Activated CD8-positive, alpha-beta T cell treated with anti-CD3 and anti-CD28 coated beads, Interleukin-2, amount 10 ng/mL, durations not matched to agents 7 days and 5 days (primary cell): ENCODE measurements around the gene NUB1. TPM values are rescaled to one million over a fixed set of nuclear protein-coding genes. Genes with fewer than 3 reads are reported as not detected.
A peak's percentile ranks its signal among the peaks of the same experiment; 100 is the strongest.

Experiments
- ATAC-seq: fragments of 150-1000 bp; cut with Tn5 transposase; one replicate; pipeline ENCODE4 v1.10.0; 2021; ENCODE audit warnings: moderate library complexity
- CTCF ChIA-PET: fragments of 350-600 bp; sonication (Branson Sonifier 250); formaldehyde crosslinking; loops from one replicate; lab custom pipeline; 2021; ENCODE audit warnings: antibody characterized with exemption; lab: Charles Lee
- POLR2A ChIA-PET: fragments of 350-600 bp; sonication (Branson Sonifier 250); formaldehyde crosslinking; loops from one replicate; lab custom pipeline; 2021; ENCODE audit warnings: antibody characterized with exemption; lab: Charles Lee
- DNase-seq: peaks from one replicate; pipeline ENCODE4 v3.0.0-alpha.2; 2020
- H3K27ac Mint-ChIP-seq: one replicate; pipeline ENCODE4 v1.8.0; 2021; ENCODE audit warnings: mild to moderate bottlenecking, mixed read lengths
- H3K27me3 Mint-ChIP-seq: one replicate; pipeline ENCODE4 v1.8.0; 2021; ENCODE audit warnings: low read depth, mixed read lengths
- H3K36me3 Mint-ChIP-seq: one replicate; pipeline ENCODE4 v1.8.0; 2021; ENCODE audit warnings: low read depth, mixed read lengths
- H3K4me1 Mint-ChIP-seq: one replicate; pipeline ENCODE4 v1.8.0; 2021; ENCODE audit warnings: low read depth, mixed read lengths
- H3K4me3 Mint-ChIP-seq: one replicate; pipeline ENCODE4 v1.8.0; 2021; ENCODE audit warnings: mild to moderate bottlenecking, mixed read lengths
- H3K9me3 Mint-ChIP-seq: one replicate; pipeline ENCODE4 v1.8.0; 2022; ENCODE audit warnings: mixed read lengths; ENCODE audit not compliant: insufficient read depth
- total RNA-seq, 2 experiments: library from RNA; stranded (reverse); gene quantifications; one replicate each; pipeline ENCODE4 v1.2.3, GENCODE V29; 2021

The NUB1 gene
- total RNA-seq, 2 experiments from 2014 or later, result 59.0 to 59.2 TPM

DNA sequence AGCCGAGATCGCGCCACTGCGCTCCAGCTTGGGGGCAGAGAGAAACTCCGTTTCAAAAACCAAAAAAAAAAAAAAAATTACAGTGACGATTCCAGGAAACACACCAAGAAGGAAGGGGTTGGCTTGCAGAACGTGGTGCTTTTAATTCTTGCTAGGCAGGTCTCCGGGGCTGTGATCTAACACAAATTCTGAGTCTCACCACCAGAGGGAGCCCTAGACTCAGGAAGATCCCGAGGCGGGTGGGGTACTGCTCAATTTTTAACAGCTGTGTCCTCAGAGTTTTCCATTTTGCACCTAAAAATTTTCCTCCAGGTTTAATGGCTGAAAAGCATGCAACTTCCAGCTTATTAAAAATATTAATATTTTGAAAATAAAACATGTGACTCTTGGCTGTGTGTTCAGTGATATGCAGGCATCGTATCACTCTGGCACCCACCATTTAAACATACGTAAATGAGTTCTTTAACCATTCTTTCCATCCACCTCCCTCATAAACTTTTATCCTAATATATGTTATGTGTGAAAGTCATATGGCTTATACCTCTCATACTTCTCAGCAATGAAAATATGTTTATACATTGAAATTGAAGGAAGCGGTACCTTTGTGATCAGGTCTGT is 26.5 kb upstream of the NUB1 start:
- Mint-ChIP-seq H3K27me3 (no peaks in the 10 kb centered on the region), H3K27ac (peak overlapping the region; percentile 79), H3K9me3 (peaks cover 11% of the 10 kb centered on the region), H3K36me3 (peaks cover 9% of the 10 kb centered on the region), H3K4me3 (peak overlapping the region; percentile 40), H3K4me1 (peaks cover 16% of the 10 kb centered on the region)
- ATAC-seq (peak; percentile 94), DNase-seq (peak; percentile 91)
- POLR2A ChIA-PET, result interaction anchor here (1.1 to 3.2 kb wide), 2 partner anchors 25 to 36 kb away, joined by 3 to 32 read pairs; no protein-coding TSS in a partner anchor
- CTCF ChIA-PET, result interaction anchor here (0.6 to 9.5 kb wide), 26 partner anchors 10 to 561 kb away, joined by 3 to 209 read pairs (median 4); partner anchors contain the start of genes CHPF2, CRYGN and NUB1

DNA sequence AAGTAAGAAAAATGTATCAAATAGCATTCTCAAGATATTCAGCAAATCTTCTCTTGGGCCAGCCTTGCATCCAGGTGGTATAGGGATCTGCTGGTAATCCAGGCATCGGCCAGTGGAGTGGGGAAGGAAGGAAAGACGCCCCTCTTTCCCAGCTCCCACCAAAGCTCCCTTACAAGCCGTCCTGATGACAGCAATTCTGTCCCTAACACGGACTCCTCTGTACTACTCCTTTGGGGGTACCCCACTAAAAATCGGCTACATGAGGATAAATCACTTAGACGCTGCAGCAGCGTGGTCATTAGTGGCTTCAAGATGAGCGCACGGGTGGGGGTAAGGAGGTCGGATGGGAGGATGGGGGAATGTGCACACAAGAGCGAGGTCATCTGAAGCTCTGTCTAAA is 24.7 kb upstream of the NUB1 start:
- no peak for DNase-seq
- Mint-ChIP-seq H3K4me1 (peaks cover 16% of the 10 kb centered on the region), H3K4me3 (no peak overlapping the region), H3K9me3 (peaks cover 8% of the 10 kb centered on the region), H3K36me3 (peaks cover 9% of the 10 kb centered on the region), H3K27me3 (no peaks in the 10 kb centered on the region), H3K27ac (no peak overlapping the region)
- POLR2A ChIA-PET, result no interaction called here
- ATAC-seq, result no peak
- CTCF ChIA-PET, result interaction anchor here (1.2 to 9.5 kb wide), 7 partner anchors 11 to 132 kb away, joined by 4 to 209 read pairs (median 20); partner anchors contain the start of gene NUB1

DNA sequence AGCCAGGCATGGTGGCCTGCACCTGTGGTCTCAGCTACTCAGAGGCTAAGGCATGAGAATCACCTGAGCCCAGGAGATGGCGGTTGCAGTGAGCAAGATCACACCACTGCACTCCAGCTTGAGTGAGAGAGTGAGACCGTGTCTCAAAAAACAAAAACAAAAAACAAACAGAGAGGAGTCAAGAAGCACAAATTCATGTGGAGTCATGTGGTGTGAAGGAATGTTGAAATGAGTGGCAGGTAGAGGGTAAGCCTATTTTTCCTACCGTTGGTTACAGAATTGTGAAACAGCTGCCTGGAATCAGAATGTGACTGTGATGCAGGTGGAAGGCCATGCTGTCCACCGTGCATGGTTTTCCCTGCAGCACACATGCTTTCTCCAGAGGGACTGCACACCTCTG is 23.7 kb upstream of the NUB1 start:
- Mint-ChIP-seq H3K27ac (no peak overlapping the region), H3K36me3 (peaks cover 9% of the 10 kb centered on the region), H3K4me1 (peaks cover 16% of the 10 kb centered on the region), H3K9me3 (peaks cover 10% of the 10 kb centered on the region), H3K27me3 (no peaks in the 10 kb centered on the region), H3K4me3 (no peak overlapping the region)
- ChIA-PET POLR2A (no interaction called here), CTCF (interaction anchor here (1.4 to 9.5 kb wide), 5 partner anchors 10 to 131 kb away, joined by 5 to 209 read pairs (median 73); partner anchors contain the start of gene NUB1)
- ATAC-seq (no peak), DNase-seq (no peak)

DNA sequence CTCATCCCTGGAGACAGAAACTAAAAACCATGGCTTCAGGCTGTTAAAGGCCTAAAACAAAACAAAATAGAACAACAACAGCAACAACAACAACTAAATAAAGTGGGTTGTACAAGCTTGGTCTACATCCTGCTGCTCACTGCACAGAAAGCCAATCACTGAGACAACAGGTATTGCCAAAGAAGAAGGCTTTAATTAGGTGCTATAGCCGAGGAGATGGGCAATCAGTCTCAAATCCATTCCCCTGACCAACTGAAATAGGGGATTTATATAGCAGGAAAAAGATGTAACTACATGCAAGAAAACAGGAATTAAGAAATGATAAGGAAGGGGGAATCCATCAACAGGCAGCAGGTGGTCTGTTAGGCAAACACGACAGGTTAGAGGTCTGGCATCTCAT is 22.4 kb upstream of the NUB1 start:
- H3K4me3 Mint-ChIP-seq, result no peak overlapping the region
- peaks cover 14% of the 10 kb centered on the region for H3K9me3 Mint-ChIP-seq
- H3K27ac Mint-ChIP-seq, result no peak overlapping the region
- no peaks in the 10 kb centered on the region for H3K27me3 Mint-ChIP-seq
- peaks cover 15% of the 10 kb centered on the region for H3K4me1 Mint-ChIP-seq
- DNase-seq, result no peak
- ChIA-PET POLR2A (no interaction called here), CTCF (interaction anchor here (1.2 to 9.5 kb wide), 5 partner anchors 8 to 129 kb away, joined by 3 to 209 read pairs (median 3); partner anchors contain the start of gene NUB1)
- H3K36me3 Mint-ChIP-seq, result peaks cover 9% of the 10 kb centered on the region
- ATAC-seq, result no peak

DNA sequence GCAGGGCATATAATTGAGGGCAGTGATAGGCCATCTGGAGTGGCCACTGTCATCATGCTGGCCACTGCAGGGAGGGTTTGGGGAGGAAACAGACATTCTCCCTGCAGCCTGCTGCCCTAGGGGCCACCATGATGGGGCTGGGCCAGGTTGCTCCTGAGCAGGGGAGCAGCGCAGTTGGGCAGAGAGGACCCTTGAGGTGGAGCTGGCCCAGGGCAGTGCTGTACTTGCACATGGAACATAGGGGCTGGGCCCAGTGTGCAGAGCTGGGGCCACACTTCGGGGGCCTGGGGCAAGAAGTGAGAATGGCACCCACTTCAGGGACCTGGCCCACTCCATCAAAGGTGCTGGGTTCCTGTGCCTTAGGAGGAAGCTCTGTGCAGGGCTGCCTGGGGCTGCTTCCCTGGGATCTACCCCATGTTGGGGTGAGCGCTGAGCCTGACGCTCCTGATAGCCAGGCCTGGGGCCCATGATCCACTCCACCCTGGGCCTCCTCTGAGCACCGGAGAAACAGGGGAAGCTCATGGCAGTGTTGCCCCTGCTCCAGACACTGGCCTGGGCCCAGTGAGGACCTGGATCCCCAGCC is 21.3 kb upstream of the NUB1 start:
- CTCF ChIA-PET, result interaction anchor here (1.2 to 9.5 kb wide), 5 partner anchors 9 to 128 kb away, joined by 3 to 209 read pairs (median 3); partner anchors contain the start of gene NUB1
- Mint-ChIP-seq H3K9me3 (peaks cover 14% of the 10 kb centered on the region), H3K4me1 (peaks cover 6% of the 10 kb centered on the region), H3K4me3 (no peak overlapping the region), H3K27me3 (peaks cover 4% of the 10 kb centered on the region), H3K27ac (no peak overlapping the region), H3K36me3 (peaks cover 9% of the 10 kb centered on the region)
- ATAC-seq, result no peak
- POLR2A ChIA-PET, result interaction anchor here (0.9 kb wide), 2 partner anchors 14 to 31 kb away, joined by 3 read pairs; no protein-coding TSS in a partner anchor
- no peak for DNase-seq

DNA sequence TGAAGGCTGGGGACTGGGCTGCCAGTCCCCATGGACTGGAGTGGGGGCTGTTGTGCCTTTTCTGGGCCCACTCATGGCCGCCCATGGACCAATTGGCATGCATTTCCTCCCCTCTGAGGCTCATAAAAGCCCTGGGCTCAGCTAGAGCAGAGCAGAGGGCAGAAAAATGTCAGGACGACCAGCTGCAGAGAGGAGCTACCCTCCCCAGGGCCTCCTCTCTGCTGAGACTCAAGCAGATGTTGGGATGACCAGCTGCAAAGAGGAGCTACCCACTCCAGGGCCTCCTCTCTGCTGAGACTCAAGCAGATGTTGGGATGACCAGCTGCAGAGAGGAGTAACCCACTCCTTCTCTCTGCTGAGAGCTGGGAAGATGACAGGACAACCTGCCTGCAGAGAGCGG is 20.3 kb upstream of the NUB1 start:
- H3K27ac Mint-ChIP-seq, result no peak overlapping the region
- H3K36me3 Mint-ChIP-seq, result peaks cover 9% of the 10 kb centered on the region
- H3K4me1 Mint-ChIP-seq, result peaks cover 6% of the 10 kb centered on the region
- ChIA-PET POLR2A (no interaction called here), CTCF (interaction anchor here (1.2 to 9.5 kb wide), 2 partner anchors 31 to 127 kb away, joined by 3 to 209 read pairs; no protein-coding TSS in a partner anchor)
- no peak overlapping the region for H3K4me3 Mint-ChIP-seq
- DNase-seq, result no peak
- H3K9me3 Mint-ChIP-seq, result peaks cover 14% of the 10 kb centered on the region
- no peak for ATAC-seq
- H3K27me3 Mint-ChIP-seq, result peaks cover 9% of the 10 kb centered on the region

DNA sequence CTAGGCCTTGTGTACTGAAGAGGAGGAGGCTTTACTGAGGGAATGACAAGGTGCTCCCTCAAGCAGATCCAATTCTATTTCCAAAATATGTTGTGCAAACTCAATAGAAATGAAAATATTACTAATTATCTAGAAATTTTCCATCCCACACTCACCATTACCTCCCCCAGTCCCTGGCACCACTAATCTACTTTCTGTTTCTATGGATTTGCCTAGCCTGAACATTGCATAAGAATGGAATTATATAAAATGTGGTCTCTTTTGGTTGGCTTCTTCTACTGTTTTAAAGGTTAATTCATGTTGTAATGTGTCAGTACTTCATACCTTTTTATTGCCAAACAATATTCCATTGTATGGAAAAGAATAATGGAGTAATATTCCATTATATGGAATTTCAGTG is 18.7 kb upstream of the NUB1 start:
- no peak overlapping the region for H3K4me3 Mint-ChIP-seq
- CTCF ChIA-PET, result interaction anchor here (9.5 kb wide), 1 partner anchor 29 kb away, joined by 209 read pairs; no protein-coding TSS in a partner anchor

DNA sequence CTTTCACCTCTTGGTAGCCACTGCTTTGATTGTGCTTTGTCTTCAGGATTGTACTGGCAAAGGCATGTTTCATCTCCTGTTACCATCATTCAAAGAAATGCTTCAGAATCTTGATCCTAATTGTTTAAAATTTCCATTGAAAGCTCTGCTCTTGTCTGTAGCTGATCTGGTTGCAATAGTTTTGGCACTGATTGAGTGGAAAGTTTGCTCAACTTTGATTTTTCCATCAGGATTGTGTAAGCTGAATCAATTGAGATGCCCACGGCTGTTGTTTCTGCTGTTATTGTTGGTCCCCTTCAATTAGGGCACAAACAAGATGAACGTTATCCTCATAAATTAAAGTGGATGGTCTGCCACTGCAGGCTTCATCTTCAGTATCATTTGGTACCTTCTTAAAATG is 14.6 kb upstream of the NUB1 start:
- Mint-ChIP-seq H3K27me3 (peaks cover 9% of the 10 kb centered on the region), H3K4me3 (no peak overlapping the region), H3K4me1 (no peaks in the 10 kb centered on the region), H3K36me3 (no peaks in the 10 kb centered on the region), H3K27ac (no peak overlapping the region), H3K9me3 (peaks cover 7% of the 10 kb centered on the region)
- POLR2A ChIA-PET, result no interaction called here
- DNase-seq (no peak), ATAC-seq (no peak)
- CTCF ChIA-PET, result interaction anchor here (1.0 to 9.4 kb wide), 6 partner anchors 11 to 122 kb away, joined by 3 to 73 read pairs (median 6); no protein-coding TSS in a partner anchor

More for the DNA sequence above, 18.7 kb upstream of the NUB1 start:
- Mint-ChIP-seq H3K9me3 (peaks cover 14% of the 10 kb centered on the region), H3K4me1 (no peaks in the 10 kb centered on the region), H3K36me3 (peaks cover 9% of the 10 kb centered on the region), H3K27ac (no peak overlapping the region), H3K27me3 (peaks cover 9% of the 10 kb centered on the region)
- DNase-seq (no peak), ATAC-seq (no peak)
- POLR2A ChIA-PET, result interaction anchor here (1.5 kb wide), 1 partner anchor 18 kb away, joined by 3 read pairs; no protein-coding TSS in a partner anchor

DNA sequence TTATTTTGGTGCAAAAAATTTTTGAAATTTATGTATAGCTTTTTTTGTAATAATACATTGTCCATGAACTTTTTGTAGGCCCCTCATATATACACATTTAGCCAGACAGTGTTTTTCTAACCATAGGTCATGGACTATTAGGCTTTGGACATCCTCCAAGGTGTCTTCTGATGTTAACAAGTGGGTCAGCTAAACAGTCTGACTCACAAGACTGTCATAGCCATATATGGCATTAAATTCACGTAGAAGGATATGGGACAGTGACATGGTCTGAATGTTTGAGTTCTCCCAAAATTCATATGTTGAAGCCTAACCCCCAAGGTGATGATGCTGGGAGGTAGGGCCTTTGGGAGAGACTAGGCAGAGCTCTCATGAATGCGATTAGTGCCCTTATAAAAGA is 14.0 kb upstream of the NUB1 start:
- Mint-ChIP-seq H3K27ac (no peak overlapping the region), H3K9me3 (peaks cover 4% of the 10 kb centered on the region), H3K27me3 (peaks cover 9% of the 10 kb centered on the region), H3K4me1 (no peaks in the 10 kb centered on the region), H3K4me3 (no peak overlapping the region), H3K36me3 (no peaks in the 10 kb centered on the region)
- ChIA-PET CTCF (interaction anchor here (1.0 to 9.4 kb wide), 3 partner anchors 12 to 83 kb away, joined by 3 to 73 read pairs (median 9); no protein-coding TSS in a partner anchor), POLR2A (no interaction called here)
- no peak for ATAC-seq
- DNase-seq, result no peak

DNA sequence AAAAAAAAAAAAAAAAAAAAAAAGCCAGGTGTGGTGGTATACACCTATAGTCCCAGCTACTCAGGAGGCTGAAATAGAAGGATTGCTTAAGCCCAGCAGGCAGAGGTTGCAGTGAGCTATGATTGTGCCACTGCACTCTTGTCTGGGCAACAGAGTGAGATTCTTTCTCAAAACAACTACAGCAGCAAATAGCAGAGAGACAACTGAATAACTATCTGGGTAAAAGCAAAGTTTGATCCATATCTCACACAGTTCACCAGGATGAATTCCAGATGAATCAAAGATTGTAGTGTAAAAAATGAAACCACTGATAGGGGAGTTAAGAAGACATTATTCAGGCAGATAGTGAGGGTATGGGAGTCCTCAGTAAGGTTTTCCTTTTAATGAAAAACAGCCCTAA is 11.4 kb upstream of the NUB1 start:
- Mint-ChIP-seq H3K4me3 (no peak overlapping the region), H3K27ac (no peak overlapping the region), H3K27me3 (peaks cover 6% of the 10 kb centered on the region), H3K9me3 (no peaks in the 10 kb centered on the region), H3K36me3 (no peaks in the 10 kb centered on the region), H3K4me1 (no peaks in the 10 kb centered on the region)
- no peak for ATAC-seq
- DNase-seq, result no peak
- ChIA-PET CTCF (interaction anchor here (9.4 kb wide), 1 partner anchor 14 kb away, joined by 73 read pairs; no protein-coding TSS in a partner anchor), POLR2A (no interaction called here)

DNA sequence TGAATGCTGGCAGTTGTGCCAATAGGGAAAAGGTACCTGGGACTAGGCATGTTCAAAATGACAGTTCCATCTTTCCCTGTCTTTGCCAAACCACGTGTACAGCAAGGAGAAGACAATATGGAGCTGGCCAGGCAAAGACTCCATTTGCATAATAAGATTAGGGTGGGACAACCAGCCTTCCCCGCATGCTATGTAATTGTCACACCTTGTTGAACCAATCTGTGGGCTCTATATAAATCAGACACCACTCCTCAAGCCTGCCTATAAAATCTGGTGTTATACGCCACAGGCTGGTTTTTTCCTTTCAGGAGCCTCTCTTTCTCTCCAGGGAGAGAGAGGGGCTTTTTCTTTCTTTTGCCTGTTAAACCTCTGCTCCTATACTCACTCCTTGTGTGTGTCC is 11.0 kb upstream of the NUB1 start:
- CTCF ChIA-PET, result interaction anchor here (0.9 to 9.4 kb wide), 2 partner anchors 9 to 15 kb away, joined by 3 to 73 read pairs; no protein-coding TSS in a partner anchor
- Mint-ChIP-seq H3K4me1 (no peaks in the 10 kb centered on the region), H3K4me3 (no peak overlapping the region), H3K27ac (no peak overlapping the region), H3K9me3 (no peaks in the 10 kb centered on the region), H3K27me3 (peaks cover 4% of the 10 kb centered on the region), H3K36me3 (no peaks in the 10 kb centered on the region)
- DNase-seq (no peak), ATAC-seq (no peak)
- POLR2A ChIA-PET, result interaction anchor here (0.6 to 1.4 kb wide), 2 partner anchors 11 to 52 kb away, joined by 3 read pairs; partner anchors contain the start of gene NUB1
